Muscle of arm (tissue), 12 donors: ENCODE data around the gene SLC22A4. TPM values are rescaled to one million over a fixed set of nuclear protein-coding genes. Genes with fewer than 3 reads are reported as not detected.

ENCODE experiments used
- DNase-seq: peaks from one replicate; pipeline ENCODE4 v3.0.0-alpha.2; 2013
- polyA plus RNA-seq, 12 donors: library from polyadenylated mRNA; unstranded; fragments of 120-200 nt; gene quantifications; one replicate each; pipeline ENCODE4 v1.2.1, GENCODE V29; 2013; ENCODE audit not compliant: insufficient read length in 12 of 12

SLC22A4 gene
- polyA plus RNA-seq, 12 donors: 2.3 to 5.0 (median 3.7) TPM; not detected in 2

DNA sequence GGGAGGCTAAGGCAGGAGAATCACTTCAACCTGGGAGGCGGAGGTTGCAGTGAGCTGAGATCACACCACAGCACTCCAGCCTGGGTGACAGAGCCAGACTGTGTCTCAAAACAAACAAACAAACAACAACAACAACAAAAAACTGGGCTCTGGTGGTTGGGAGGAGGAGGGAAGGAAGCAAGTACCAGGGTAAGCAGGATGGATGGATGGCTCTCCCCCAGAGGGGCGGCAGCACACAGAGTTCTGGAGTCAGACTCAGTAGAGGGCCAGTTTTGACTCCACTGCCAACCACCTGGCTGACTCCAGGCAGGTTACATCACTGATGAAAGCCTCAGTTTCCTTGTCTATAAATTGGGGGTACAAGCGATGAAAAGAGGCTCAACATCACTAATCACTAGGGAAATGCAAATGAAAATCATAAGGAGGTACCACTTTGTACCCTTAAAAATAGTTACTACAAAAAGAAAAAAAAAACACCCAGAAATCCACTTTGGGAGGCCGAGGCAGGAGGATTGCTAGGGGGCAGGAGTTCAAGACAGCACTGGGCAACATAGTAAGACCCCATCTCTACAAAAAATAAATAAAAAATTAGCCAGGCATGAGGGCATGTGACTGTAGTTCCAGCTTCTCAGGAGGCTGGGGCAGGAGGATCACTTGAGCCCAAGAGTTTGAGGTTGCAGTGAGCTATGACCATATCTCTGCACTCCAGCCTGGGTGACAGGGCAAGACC is 3.2 kb downstream of the SLC22A4 start:
- DNase-seq: no peak

- DNase-seq: no peak
Observed at GRCh38 chr5:132298298-132299212, 4.4 kb downstream of the SLC22A4 start.

DNA sequence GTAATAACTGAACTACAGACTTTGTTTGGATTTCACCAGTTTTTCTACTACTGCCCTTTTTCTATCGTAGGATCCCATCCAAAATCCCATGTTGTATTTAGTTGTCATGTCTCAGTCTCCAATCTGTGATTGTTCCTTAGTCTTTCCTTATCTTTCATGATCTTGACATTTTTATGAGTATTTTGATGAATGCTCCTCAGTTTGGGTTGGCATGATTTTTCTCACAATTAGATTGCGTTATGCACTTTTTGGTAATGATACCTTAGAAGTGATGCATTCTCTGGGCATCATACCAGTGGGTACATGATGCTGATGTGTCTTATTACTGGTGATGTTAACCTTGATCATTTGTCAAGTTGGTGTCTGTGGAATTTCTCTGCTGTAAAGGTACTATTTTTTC is 5.7 kb downstream of the SLC22A4 start:
- no peak for DNase-seq

GRCh38 chr5:132300577-132301343 is 6.6 kb downstream of the SLC22A4 start:
- no peak for DNase-seq

- no peak for DNase-seq
Observed at GRCh38 chr5:132301344-132302271, 7.4 kb downstream of the SLC22A4 start.

DNA sequence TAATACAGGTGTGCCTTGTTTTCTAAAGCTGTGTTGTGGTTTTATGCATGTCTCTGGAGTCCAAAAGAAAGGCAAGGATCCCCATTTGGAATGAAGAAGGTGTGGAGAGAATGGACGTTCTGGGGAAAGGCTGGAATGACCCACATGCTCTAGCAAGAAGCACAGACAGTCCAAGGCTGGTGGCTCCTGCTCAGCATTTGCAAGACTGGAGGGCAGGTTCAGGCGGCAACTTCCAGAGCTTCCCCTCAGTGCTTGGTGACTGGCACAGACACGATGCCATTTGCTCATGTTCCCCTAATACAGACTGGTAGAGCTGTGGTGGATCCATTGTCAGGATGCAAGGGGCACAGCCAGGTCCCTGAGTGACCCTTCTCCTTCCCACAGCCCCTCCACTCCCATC is 8.2 kb downstream of the SLC22A4 start:
- no peak for DNase-seq

GRCh38 chr5:132303589-132303988 is 9.4 kb downstream of the SLC22A4 start:
- DNase-seq: no peak

- no peak for DNase-seq
Observed at GRCh38 chr5:132305420-132305819, 11.2 kb downstream of the SLC22A4 start.

GRCh38 chr5:132308701-132309100 is 14.5 kb downstream of the SLC22A4 start:
- DNase-seq: no peak

GRCh38 chr5:132309679-132310078 is 15.5 kb downstream of the SLC22A4 start:
- no peak for DNase-seq

DNA sequence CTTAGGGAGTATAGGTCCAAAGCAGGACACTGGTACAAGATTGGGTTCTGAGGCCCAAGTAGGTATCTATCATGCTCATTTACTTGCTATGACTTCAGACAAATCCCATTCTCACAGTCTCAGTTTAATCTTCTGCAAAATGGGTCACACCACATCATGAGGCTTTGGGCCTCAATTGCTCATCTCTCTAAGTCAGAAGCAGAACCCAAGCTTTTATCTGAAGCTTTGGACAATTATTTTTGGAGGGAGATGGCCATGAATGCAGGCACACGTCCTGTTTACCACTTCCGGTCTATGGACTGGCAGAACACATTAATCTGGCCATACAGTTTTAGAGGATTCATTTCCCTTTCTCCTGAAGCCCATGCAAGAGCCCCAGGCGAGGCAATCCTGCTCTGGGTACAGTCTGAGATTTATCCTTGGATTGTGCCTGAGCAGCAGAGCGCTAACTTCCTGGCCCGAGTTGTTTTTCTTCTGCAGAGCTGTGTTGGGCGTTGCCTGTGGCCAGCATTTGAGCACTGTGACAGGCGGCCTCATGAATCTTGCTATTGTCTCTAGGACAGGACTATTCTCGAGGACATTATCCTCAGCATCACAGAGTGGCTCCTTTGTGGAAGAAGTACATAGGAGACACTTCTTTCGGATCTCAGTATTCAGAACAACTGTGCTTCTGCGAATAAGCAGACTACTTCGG is 16.1 kb downstream of the SLC22A4 start:
- DNase-seq: no peak

GRCh38 chr5:132313366-132313765 is 19.2 kb downstream of the SLC22A4 start:
- no peak for DNase-seq

GRCh38 chr5:132313961-132314432 is 19.8 kb downstream of the SLC22A4 start:
- no peak for DNase-seq

DNA sequence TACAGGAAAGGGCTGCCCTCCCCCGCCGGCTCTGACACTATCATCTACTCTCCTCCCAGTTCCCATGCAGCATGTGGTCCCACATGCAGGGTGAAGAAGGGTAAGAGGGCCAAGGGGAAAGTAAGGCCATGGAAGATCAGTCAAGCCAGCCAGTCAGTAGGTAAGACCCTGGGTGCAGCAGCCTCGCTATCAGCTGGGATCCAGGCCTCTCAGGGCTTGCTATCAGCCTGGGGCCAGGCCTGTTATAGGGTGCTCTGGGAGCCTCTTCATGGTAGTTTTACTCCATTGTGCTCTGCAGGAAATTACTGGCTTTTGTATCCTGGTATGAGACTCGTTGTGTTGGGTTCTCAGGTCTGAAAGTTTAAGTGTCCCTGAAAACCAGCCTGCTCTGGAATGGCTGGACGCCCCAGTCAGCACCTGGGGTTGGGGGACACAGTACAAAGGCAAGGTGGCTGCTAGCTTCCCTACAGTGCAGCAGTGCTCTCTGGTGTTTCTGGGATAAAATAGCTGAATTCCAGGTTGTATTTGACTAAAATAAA is 21.4 kb downstream of the SLC22A4 start:
- no peak for DNase-seq

DNA sequence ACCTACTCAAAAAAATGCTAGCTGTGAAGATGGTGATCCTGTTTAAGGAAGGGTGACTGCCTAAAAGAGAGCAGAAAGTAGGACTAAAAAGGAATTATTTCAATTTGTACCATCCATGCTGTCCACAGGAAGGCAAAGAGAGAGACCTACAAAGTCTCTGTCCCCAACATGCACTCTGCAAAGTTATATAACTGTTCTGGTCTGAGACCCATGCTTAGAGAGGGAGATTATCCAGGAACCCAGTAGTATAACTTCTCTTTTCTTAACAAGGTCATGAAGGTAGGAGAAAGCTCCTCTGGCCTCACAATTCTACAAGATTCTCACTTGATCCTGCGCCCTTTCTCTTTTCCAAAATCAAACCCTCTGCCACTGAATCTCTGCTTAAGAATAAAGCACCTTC is 25.8 kb downstream of the SLC22A4 start:
- no peak for DNase-seq

GRCh38 chr5:132321109-132321721 is 27.0 kb downstream of the SLC22A4 start:
- no peak for DNase-seq

- no peak for DNase-seq
Observed at GRCh38 chr5:132322266-132322665, 28.1 kb downstream of the SLC22A4 start.

DNA sequence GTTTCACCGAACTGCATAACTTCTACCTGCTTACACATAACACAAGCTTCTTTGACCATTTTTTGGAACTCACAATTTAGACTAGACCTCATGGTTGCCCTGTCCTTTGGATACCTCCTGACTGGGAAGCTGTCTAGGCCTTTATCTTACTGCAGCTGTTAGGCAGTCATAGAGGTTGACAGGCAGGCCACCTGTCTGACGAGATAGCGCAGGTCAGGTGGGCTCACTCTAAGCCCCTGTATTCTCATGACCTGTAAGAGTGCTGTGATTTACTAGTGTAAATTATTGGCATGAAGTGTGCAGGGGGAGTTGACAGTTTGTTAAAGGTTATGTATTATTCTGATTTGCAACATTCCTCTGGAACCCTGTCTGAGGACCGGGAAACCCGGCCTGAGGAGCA is 29.0 kb downstream of the SLC22A4 start:
- no peak for DNase-seq

GRCh38 chr5:132325691-132326090 is 31.5 kb downstream of the SLC22A4 start:
- DNase-seq: no peak
